PC-3 (cell line): ENCODE results near the gene PGP. TPM values are rescaled to one million over a fixed set of nuclear protein-coding genes. Genes with fewer than 3 reads are reported as not detected.

Source experiments
- ATAC-seq: fragments of 200-7000 bp; cut with Tn5 transposase; 2 replicates; pipeline ENCODE4 v1.9.1; 2020; ENCODE audit warnings: mild to moderate bottlenecking, moderate library complexity
- BruUV-seq: library from RNA; stranded (reverse); fragments of 400-500 nt; replicated peaks from 2 replicates; lab custom pipeline; 2021; lab: Mats Ljungman, UMichigan
- CTCF ChIA-PET: fragments of 300-600 bp; sonication (Branson Sonifier 250); formaldehyde crosslinking; loops from one replicate; lab custom pipeline; 2022; ENCODE audit warnings: antibody characterized with exemption; lab: Charles Lee
- POLR2A ChIA-PET: fragments of 300-600 bp; sonication (Branson Sonifier 250); formaldehyde crosslinking; loops from one replicate; lab custom pipeline; 2022; ENCODE audit warnings: antibody characterized with exemption; ENCODE audit not compliant: unreplicated experiment; lab: Charles Lee
- DNase-seq: peaks from one replicate; pipeline ENCODE4 v3.0.0-alpha.2; 2015
- H2AFZ ChIP-seq: fragments of 300-600 bp; sonication (generic); 2 replicates; pipeline ENCODE4 v1.6.0; 2016; ENCODE audit warnings: antibody characterized with exemption, low read length
- H3F3A ChIP-seq: fragments of 300-600 bp; sonication (generic); one replicate; pipeline ENCODE4 v1.6.0; 2017; ENCODE audit warnings: antibody characterized with exemption, low read length, control low read depth, mild to moderate bottlenecking; ENCODE audit not compliant: unreplicated experiment
- H3K27ac ChIP-seq: fragments of 300-600 bp; sonication (generic); 2 replicates; pipeline ENCODE4 v1.5.1; 2016; ENCODE audit warnings: mild to moderate bottlenecking, low read length
- H3K27me3 ChIP-seq: fragments of 300-600 bp; sonication (generic); 2 replicates; pipeline ENCODE4 v1.6.1; 2016; ENCODE audit warnings: low read length, mixed read lengths
- H3K36me3 ChIP-seq: fragments of 300-600 bp; sonication (generic); 2 replicates; pipeline ENCODE4 v1.6.1; 2016; ENCODE audit warnings: low read depth, mixed run types, low read length, mixed read lengths
- H3K4me1 ChIP-seq: fragments of 300-600 bp; sonication (generic); 2 replicates; pipeline ENCODE4 v1.5.1; 2016; ENCODE audit warnings: low read length; ENCODE audit not compliant: insufficient read depth
- H3K4me2 ChIP-seq: fragments of 300-600 bp; sonication (generic); 2 replicates; pipeline ENCODE4 v1.6.0; 2016; ENCODE audit warnings: low read length
- H3K4me3 ChIP-seq: fragments of 300-600 bp; sonication (generic); 2 replicates; pipeline ENCODE4 v1.5.1; 2016; ENCODE audit warnings: mild to moderate bottlenecking, low read length, mixed read lengths
- H3K79me2 ChIP-seq: fragments of 300-600 bp; sonication (generic); 2 replicates; pipeline ENCODE4 v1.6.1; 2017; ENCODE audit warnings: low read length, mixed read lengths
- H3K9ac ChIP-seq: fragments of 300-600 bp; sonication (generic); 2 replicates; pipeline ENCODE4 v1.6.0; 2016; ENCODE audit warnings: mild to moderate bottlenecking, low read length
- H3K9me2 ChIP-seq: fragments of 300-600 bp; sonication (generic); replicated peaks from 2 replicates; pipeline ENCODE4 v1.6.1; 2016; ENCODE audit warnings: mixed run types, low read length, mixed read lengths
- H3K9me3 ChIP-seq: fragments of 300-600 bp; sonication (generic); 2 replicates; pipeline ENCODE4 v1.6.1; 2016; ENCODE audit warnings: low read length, mixed read lengths
- H4K20me1 ChIP-seq: fragments of 300-600 bp; sonication (generic); 2 replicates; pipeline ENCODE4 v1.6.1; 2016; ENCODE audit warnings: low read length, mixed read lengths
- CTCF ChIP-seq: fragments of 300-600 bp; sonication (generic); conservative IDR thresholded peaks from 2 replicates; pipeline ENCODE4 v1.5.1; 2017; ENCODE audit warnings: antibody characterized with exemption, low read depth, mild to moderate bottlenecking, low read length
- EZH2 ChIP-seq: fragments of 300-600 bp; sonication (generic); IDR thresholded peaks from one replicate; pipeline ENCODE4 v1.6.1; 2017; ENCODE audit warnings: antibody characterized with exemption, mild to moderate bottlenecking, low read length; ENCODE audit not compliant: unreplicated experiment
- EZH2phosphoT487 ChIP-seq: fragments of 300-600 bp; sonication (generic); IDR thresholded peaks from 2 replicates; pipeline ENCODE4 v1.6.1; 2018; ENCODE audit warnings: mild to moderate bottlenecking, antibody characterized with exemption, low read length, borderline replicate concordance
- intact Hi-C: fragments of 100-400 bp; cut with micrococcal nuclease; formaldehyde crosslinking; loops from 2 replicates; pipeline ENCODE4 v1.9.0; 2023
- total RNA-seq: library from RNA; depleted of rRNA; stranded (reverse); fragments of >200 nt; gene quantifications from 2 replicates; pipeline ENCODE4 v1.2.3, GENCODE V29; 2014

PGP gene
- total RNA-seq, 1 experiment from 2014 or later, result 46.0 TPM

GRCh38 chr16:2232094-2232990 is 17.7 kb upstream of the PGP start:
- intact Hi-C loops, result no loop called here
- Histone ChIP-seq H4K20me1 (no peaks in the 10 kb centered on the region), H3K36me3 (no peaks in the 10 kb centered on the region; the same call in 1 of the 2 replicates), H3F3A (no peaks in the 10 kb centered on the region), H3K9ac (no peak overlapping the region), H3K4me3 (no peak overlapping the region), H3K4me2 (no peak overlapping the region), H3K9me2 (no peaks in the 10 kb centered on the region), H3K79me2 (peaks cover 17% of the 10 kb centered on the region), H2AFZ (no peak overlapping the region), H3K27me3 (no peaks in the 10 kb centered on the region), H3K27ac (no peak overlapping the region), H3K4me1 (no peaks in the 10 kb centered on the region), H3K9me3 (no peaks in the 10 kb centered on the region)
- TF ChIP-seq EZH2phosphoT487 (no peak), CTCF (no peak), EZH2 (no peak)
- ChIA-PET POLR2A (no interaction called here), CTCF (no interaction called here)
- DNase-seq, result no peak
- ATAC-seq, result no peak
- BruUV-seq, result no TSS peak

- no peaks in the 10 kb centered on the region for H3K9me3 ChIP-seq
- H2AFZ ChIP-seq, result no peak overlapping the region
- intact Hi-C loops, result no loop called here
- H3K9ac ChIP-seq, result no peak overlapping the region
- no peak overlapping the region for H3K4me2 ChIP-seq
- no peak overlapping the region for H3K4me3 ChIP-seq
- no peaks in the 10 kb centered on the region for H3F3A ChIP-seq
- H3K27ac ChIP-seq, result no peak overlapping the region
- POLR2A ChIA-PET, result no interaction called here
- peaks cover 27% of the 10 kb centered on the region for H3K79me2 ChIP-seq
- BruUV-seq, result no TSS peak
- peaks cover 7% of the 10 kb centered on the region; the same call in 1 of the 2 replicates for H4K20me1 ChIP-seq
- no peaks in the 10 kb centered on the region; the same call in 1 of the 2 replicates for H3K36me3 ChIP-seq
- H3K9me2 ChIP-seq, result no peaks in the 10 kb centered on the region
- no peak for TF ChIP-seq EZH2
- TF ChIP-seq CTCF, result no peak
- no peak for TF ChIP-seq EZH2phosphoT487
- DNase-seq (no peak), ATAC-seq (no peak)
- H3K27me3 ChIP-seq, result no peaks in the 10 kb centered on the region
- H3K4me1 ChIP-seq, result peaks cover 6% of the 10 kb centered on the region
- CTCF ChIA-PET, result no interaction called here
Measured at GRCh38 chr16:2231016-2231931, 16.6 kb upstream of the PGP start.
